GM19238 (cell line): ENCODE data around the gene DNAH1.
"Not testable (repeated sequence)": the region's sequence is repeated elsewhere in the genome, so short reads cannot be mapped to it uniquely, and the experiment has no call there.

Experiments used
- DNase-seq: peaks from one replicate; pipeline ENCODE4 v3.0.0; 2011; ENCODE audit warnings: low spot score; ENCODE audit not compliant: insufficient read length

DNAH1 gene

DNA sequence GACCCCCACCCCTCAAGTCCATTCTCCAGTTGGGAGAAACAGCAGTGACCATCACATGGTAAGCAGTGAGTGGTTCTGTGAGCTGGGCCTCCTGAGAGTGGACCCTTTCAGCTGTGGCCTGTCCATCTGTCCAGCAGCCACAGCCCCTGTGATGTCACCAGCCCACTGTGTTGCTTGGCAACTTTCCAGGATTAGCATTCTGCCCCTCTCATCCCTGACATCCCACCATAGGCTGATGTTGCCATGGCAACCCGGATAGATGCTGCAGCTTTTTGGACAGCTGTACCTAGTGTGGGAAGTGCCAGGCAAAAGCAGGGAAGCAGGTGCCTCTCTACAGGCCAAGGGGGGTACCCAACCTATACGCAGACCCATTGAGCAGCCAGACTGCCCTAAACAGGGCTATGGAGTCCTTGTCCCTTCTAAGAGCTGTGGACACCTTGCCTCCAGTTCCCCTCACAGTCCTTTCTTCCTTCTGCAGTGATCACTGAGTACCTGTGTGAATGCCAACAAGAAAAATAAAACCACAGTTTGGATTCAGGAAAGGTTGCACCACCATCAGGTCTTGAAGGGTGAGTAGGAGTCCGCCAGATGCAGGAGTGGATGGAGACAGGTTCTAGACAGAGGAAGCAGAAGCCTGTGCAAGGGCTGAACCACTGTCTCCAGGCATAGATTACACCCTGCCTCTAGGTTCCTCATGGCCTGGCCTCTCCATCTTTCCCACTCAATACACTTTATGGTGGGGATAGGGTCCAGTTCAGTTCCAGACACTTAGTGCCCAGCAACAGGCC is at the start of gene DNAH1:
TSS of gene DNAH1 (plus strand) at position 343 of the 788 bp plus-strand sequence. CDS start 6,124 bp downstream, outside the sequence.
- DNase-seq = no peak

GRCh38 chr3:52268036-52268435 is 48.1 kb upstream of the DNAH1 start:
- DNase-seq = no peak

DNA sequence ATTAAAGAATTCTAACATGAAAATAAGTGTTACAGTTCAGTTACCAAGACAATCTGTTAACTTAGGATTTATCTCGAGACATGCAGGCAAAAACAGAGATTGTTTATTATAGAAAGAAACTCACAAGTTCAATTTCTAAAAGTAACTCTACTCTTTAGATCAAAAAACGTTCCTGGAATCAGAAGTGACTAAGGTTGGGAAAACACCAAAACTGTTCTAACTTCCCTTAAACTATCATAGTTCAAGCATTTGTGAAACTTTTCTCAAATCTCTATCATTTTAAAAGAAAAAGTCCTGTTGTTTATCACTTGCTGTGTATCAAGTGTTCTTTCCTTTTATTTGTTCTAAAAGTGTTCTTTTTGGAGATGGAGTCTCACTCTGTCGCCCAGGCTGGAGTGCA is 46.3 kb upstream of the DNAH1 start:
- DNase-seq = no peak

GRCh38 chr3:52270252-52270754 is 45.8 kb upstream of the DNAH1 start:
- no peak for DNase-seq

GRCh38 chr3:52272172-52272571 is 43.9 kb upstream of the DNAH1 start:
- DNase-seq = not testable (repeated sequence)

GRCh38 chr3:52272831-52273230 is 43.3 kb upstream of the DNAH1 start:
- no peak for DNase-seq

DNA sequence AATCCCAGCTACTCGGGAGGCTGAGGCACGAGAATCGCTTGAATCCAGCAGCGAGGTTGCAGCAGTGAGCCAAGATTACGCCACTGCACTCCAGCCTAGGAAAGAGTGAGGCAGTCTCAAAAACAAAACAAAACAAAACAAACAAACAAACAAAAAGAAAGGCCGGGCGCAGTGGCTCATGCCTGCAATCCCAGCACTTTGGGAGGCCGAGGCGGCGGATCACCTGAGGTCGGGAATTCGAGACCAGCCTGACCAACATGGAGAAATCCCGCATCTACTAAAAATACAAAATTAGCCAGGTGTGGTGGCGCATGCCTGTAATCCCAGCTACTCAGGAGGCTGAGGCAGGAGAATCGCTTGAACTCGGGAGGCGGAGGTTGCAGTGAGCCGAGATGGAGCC is 41.3 kb upstream of the DNAH1 start:
- not testable (repeated sequence) for DNase-seq

DNA sequence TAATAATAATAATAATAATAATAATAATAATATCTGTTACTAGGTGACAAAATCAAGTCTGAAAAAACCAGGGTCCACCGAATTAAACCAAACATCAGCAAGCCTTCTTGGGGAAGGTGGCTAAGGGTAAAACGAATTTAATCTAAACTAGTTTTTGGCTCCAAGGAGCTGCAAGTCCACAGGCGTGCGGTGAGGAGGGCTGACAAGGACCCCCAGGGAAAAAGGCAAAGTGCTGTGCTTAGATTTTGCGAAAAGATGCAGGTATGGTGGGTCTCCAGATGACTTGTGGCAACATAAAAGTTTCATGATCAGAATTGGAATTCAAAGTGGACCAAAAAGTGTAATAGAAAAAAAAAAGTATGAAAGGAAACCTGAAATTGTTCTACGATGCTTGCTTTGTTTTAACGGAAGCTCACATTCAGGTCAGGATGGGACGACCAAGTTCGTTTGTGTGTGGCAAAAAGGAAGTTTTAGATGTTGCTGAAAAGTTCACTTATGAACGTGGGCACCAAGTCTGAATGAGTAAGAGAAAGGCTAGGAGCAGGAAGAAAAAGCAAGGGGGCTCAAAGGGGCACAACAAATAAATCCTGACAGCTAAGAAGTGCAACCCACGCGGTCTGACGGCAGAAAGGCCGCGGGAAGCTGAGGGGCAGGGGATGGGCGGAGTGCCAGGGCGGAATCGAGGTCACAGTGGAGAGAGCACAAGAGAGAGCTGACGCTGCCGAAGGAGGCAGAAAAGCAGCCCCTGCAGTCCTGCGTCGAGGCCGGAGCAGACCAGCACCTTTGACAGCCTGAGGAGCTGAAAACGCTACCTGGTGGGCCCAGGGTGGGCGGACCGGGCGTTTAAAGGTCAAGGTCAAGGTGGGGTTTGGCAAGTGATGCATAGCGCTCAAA is 38.8 kb upstream of the DNAH1 start:
- peak; percentile 65 for DNase-seq

- DNase-seq = peak; percentile 68
Measured at GRCh38 chr3:52277972-52278509, 38.1 kb upstream of the DNAH1 start.

DNA sequence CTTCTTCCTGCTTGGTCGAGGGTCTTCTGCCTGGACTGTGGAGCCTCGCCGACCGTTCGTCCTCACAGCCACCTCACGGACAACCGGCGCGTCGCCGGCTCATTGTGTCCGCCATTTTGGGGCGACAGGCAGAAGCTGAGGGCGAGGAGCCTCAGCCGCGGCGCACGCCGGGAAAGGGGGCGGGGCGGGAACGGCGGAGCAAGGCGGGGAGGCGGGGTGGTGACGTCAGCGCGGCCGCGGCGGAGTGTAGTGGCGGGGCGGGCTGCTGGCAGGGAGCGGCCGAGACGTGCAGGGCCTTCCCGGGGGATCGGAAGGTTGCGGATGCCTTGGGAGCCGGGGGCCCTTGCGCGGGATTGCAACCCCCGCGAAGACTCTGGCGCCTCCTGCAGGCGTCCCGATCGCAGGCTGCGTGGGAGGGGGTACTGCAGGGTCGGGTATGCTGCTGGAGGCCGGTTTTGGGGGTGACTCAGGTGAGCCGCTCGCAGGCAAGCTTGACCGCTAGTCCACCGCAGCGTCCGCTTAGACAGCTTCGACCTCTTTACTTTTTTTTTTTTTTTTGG is 37.5 kb upstream of the DNAH1 start, which contains the start of gene WDR82:
TSS of gene WDR82 (minus strand) at position 140 of the 560 bp plus-strand sequence. CDS start 288 bp downstream, outside the sequence.
- DNase-seq = peak; percentile 97

GRCh38 chr3:52279596-52279995 is 36.5 kb upstream of the DNAH1 start:
- DNase-seq = no peak

GRCh38 chr3:52280050-52280461 is 36.1 kb upstream of the DNAH1 start:
- no peak for DNase-seq

DNA sequence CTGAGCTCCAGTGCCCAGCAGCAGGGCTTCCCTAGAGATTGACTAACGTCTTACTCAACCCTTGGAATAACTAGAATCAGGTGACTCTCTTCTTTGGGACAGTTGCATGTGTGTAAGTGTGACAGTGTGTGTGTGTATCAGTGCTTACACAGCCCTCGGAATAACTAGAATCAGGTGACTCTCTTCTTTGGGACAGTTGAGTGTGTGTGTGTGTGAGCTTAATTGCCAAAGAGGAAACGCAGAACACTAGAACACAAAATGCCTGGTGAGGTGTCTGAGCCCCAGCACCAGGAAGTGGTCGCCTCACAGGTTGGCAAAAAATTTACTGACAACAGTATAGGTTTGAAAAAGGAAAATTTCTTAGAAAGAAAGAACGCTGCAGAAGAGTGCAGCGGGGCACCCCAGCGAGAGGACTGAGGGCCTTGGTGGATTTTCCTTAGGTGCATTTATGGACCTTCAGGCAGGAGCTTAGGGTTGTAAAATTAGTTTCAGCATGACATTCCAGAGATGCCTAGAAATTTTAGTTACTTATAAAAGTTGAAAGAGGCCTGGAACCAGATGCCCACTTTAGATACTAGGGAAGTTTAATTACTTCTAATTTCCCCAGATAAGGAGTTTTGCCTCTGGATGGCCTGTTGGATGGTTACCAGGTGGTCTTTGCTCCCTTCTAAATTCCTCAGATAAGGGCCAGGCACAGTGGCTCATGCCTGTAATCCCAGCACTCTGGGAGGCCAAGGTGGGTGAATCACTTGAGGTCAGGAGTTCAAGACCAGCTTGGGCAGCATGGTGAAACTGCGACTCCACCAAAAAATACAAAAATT is 33.9 kb upstream of the DNAH1 start:
- no peak for DNase-seq

DNA sequence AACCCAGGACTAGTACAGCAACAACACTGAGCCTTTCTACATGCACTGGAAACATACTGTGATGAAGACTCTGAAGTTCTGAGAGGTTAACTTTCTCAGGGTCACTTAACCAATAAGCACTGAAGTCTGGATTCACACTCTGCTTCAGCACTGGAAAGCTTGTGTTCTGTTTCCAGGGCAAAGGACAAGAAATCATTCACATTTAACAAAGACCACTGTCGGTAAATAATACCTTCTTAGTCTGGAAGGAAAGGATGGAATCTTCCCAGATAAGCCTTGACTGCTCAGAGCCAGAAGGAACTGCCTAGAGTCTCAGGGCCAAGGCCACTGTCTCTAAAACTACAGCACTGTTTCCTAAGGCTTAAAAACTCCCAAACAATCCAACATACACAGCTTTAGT is 32.8 kb upstream of the DNAH1 start:
- no peak for DNase-seq

GRCh38 chr3:52284051-52284450 is 32.1 kb upstream of the DNAH1 start:
- DNase-seq = not testable (repeated sequence)

GRCh38 chr3:52286777-52287110 is 29.4 kb upstream of the DNAH1 start:
- DNase-seq = no peak

- DNase-seq = no peak
Measured at GRCh38 chr3:52288674-52289073, 27.4 kb upstream of the DNAH1 start.

DNA sequence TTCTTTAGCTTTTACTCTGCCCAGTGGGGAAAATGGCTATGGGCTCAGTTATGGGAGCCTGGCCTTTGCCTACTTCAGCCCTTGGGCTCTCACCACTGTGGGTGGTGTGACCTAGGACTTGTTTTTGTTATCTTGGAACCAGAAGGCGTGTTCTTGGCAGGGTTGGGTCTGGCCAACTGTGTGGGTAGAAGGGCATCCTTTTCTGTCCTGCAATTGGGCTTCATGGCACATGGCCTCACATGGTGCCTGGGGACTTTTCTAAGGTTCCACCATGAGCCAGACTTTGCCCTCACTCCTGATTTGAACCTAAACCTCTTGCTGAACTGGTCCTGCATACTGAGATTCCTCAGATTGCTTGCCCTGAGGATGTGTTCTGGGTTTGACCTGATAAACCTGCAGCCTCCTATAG is 26.8 kb upstream of the DNAH1 start:
- no peak for DNase-seq

DNA sequence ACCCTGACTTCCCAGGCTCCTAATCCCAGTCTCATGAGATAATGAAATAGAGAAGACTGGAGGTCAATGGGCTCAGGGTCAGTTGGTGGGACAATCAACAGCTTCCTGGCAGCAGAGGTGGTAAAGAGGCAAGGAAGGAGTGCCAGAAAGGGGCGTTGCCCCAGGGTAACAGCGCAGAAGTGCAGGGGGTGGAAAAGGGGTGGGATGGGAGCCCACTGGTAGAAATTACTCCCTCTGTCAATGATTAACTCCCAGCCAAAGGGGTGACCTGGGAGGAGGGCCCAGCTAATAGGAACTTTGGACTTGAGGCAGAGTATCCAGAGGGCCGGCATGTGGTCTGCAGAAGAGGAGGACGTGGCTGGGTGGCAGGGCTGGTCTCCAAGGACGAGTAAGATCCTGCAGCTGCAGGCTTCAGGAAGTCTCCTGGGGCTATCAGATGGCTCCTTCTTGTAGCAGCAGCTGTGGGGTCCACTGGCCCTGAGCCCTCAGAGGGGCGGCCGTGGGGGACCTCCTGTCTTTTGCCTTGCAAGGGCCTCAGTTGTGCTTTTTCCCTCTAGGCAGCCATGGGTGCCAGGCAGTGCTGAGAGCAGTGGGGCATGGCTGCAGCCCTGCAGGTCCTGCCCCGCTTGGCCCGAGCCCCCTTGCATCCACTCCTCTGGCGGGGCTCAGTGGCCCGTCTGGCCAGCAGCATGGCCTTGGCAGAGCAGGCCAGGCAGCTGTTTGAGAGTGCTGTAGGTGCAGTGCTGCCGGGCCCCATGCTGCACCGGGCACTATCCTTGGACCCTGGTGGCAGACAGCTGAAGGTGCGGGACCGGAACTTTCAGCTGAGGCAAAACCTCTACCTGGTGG is 26.1 kb upstream of the DNAH1 start:
- no peak for DNase-seq
